ENCODE measurements around the gene THUMPD3.

THUMPD3 gene

GRCh38 chr3:9422712-9423424 is 60.0 kb downstream of the THUMPD3 start:
- no peak for DNase-seq

GRCh38 chr3:9428411-9428810 is 65.6 kb downstream of the THUMPD3 start:
- no peak for DNase-seq

- no peak for DNase-seq
Observed at GRCh38 chr3:9430733-9431132, 67.9 kb downstream of the THUMPD3 start.

GRCh38 chr3:9433627-9434521 is 71.0 kb downstream of the THUMPD3 start:
- no peak for DNase-seq

- no peak for DNase-seq
Observed at GRCh38 chr3:9435316-9435715, 72.5 kb downstream of the THUMPD3 start.

Data from activated T-cell treated with anti-CD3 and anti-CD28 coated beads for 4 hours (primary cell).